Liver (tissue), 9 donors: ENCODE results near the gene MCF2L. TPM values are rescaled to one million over a fixed set of nuclear protein-coding genes. Genes with fewer than 3 reads are reported as not detected.

Experiments used
- DNase-seq: peaks from one replicate; pipeline ENCODE4 v3.0.0-alpha.2; 2017; ENCODE audit warnings: low spot score
- H3K27ac ChIP-seq, 2 donors: one replicate each; pipeline ENCODE4 v1.7.0; 2013; ENCODE audit warnings: inconsistent platforms in 2 of 2, low read length in 2 of 2, control low read depth in 1 of 2, low read depth in 1 of 2, mild to moderate bottlenecking in 1 of 2
- H3K27me3 ChIP-seq, 4 donors: one replicate each; pipeline versions ENCODE4 v1.6.1 to v1.7.0; 2013; ENCODE audit warnings: low read length in 3 of 4, inconsistent platforms in 1 of 4, mild to moderate bottlenecking in 1 of 4, moderate library complexity in 1 of 4; ENCODE audit not compliant: control insufficient read depth in 4 of 4, insufficient read depth in 4 of 4
- H3K36me3 ChIP-seq, 4 donors: one replicate each; pipeline versions ENCODE4 v1.6.1 to v1.7.0; 2013; ENCODE audit warnings: low read length in 3 of 4, mild to moderate bottlenecking in 3 of 4, low read depth in 1 of 4, moderate library complexity in 1 of 4; ENCODE audit not compliant: control insufficient read depth in 4 of 4, insufficient read depth in 3 of 4
- H3K4me1 ChIP-seq, 4 donors: one replicate each; pipeline versions ENCODE4 v1.6.1 to v1.7.0; 2013; ENCODE audit warnings: low read length in 3 of 4, mild to moderate bottlenecking in 3 of 4, moderate library complexity in 1 of 4; ENCODE audit not compliant: control insufficient read depth in 4 of 4, insufficient read depth in 4 of 4
- H3K4me3 ChIP-seq, 3 donors: one replicate each; pipeline versions ENCODE4 v1.6.1 to v1.7.0; 2013; ENCODE audit warnings: low read length in 3 of 3, control low read depth in 1 of 3, low read depth in 1 of 3, mild to moderate bottlenecking in 1 of 3
- H3K9ac ChIP-seq, 2 donors: one replicate each; pipeline ENCODE4 v1.7.0; 2013; ENCODE audit warnings: low read length in 2 of 2, mild to moderate bottlenecking in 2 of 2, moderate library complexity in 2 of 2, control low read depth in 1 of 2, low read depth in 1 of 2
- H3K9me3 ChIP-seq, 4 donors: one replicate each; pipeline versions ENCODE4 v1.6.1 to v1.7.0; 2013; ENCODE audit warnings: low read length in 3 of 4; ENCODE audit not compliant: control insufficient read depth in 4 of 4
- ATF3 ChIP-seq: IDR thresholded peaks from 2 replicates; pipeline ENCODE4 v1.6.1; 2016; ENCODE audit warnings: antibody characterized with exemption
- CTCF ChIP-seq: fragments of 150-350 bp; IDR thresholded peaks from 2 replicates; pipeline ENCODE4 v1.5.1; 2017; ENCODE audit warnings: improper control_type of control experiment, low read depth, low read length; ENCODE audit not compliant: missing input control
- EGR1 ChIP-seq, 2 donors: IDR thresholded peaks; 2 replicates each; pipeline ENCODE4 v1.6.1; 2016 to 2018; ENCODE audit warnings: antibody characterized with exemption in 2 of 2, low read depth in 2 of 2
- FOXA1 ChIP-seq: IDR thresholded peaks from 2 replicates; pipeline ENCODE4 v1.6.1; 2016; ENCODE audit warnings: antibody characterized with exemption
- GABPA ChIP-seq, 2 donors: IDR thresholded peaks in 1 of 2; conservative IDR thresholded peaks in 1 of 2; 2 replicates each; pipeline ENCODE4 v1.6.1; 2016; ENCODE audit warnings: antibody characterized with exemption in 2 of 2, mild to moderate bottlenecking in 1 of 2, moderate library complexity in 1 of 2
- HNF4A ChIP-seq, 2 donors: conservative IDR thresholded peaks; 2 replicates each; pipeline ENCODE4 v1.6.1; 2016; ENCODE audit warnings: antibody characterized with exemption in 2 of 2, mild to moderate bottlenecking in 2 of 2
- HNF4G ChIP-seq: IDR thresholded peaks from 2 replicates; pipeline ENCODE4 v1.6.1; 2016; ENCODE audit warnings: antibody characterized with exemption
- JUND ChIP-seq, 2 donors: IDR thresholded peaks; 2 replicates each; pipeline ENCODE4 v1.6.1; 2016; ENCODE audit warnings: antibody characterized with exemption in 2 of 2
- MAX ChIP-seq: IDR thresholded peaks from 2 replicates; pipeline ENCODE4 v1.6.1; 2016; ENCODE audit warnings: antibody characterized with exemption
- NR2F2 ChIP-seq: IDR thresholded peaks from 2 replicates; pipeline ENCODE4 v1.6.1; 2016; ENCODE audit warnings: antibody characterized with exemption
- RAD21 ChIP-seq, 2 donors: IDR thresholded peaks; 2 replicates each; pipeline ENCODE4 v1.6.1; 2016; ENCODE audit warnings: antibody characterized with exemption in 2 of 2, mild to moderate bottlenecking in 2 of 2
- REST ChIP-seq: IDR thresholded peaks from 2 replicates; pipeline ENCODE4 v1.6.1; 2016; ENCODE audit warnings: antibody characterized with exemption, mild to moderate bottlenecking
- RXRA ChIP-seq, 2 donors: IDR thresholded peaks; 2 replicates each; pipeline ENCODE4 v1.6.1; 2017 to 2018; ENCODE audit warnings: antibody characterized with exemption in 2 of 2, mild to moderate bottlenecking in 1 of 2
- SP1 ChIP-seq: IDR thresholded peaks from 2 replicates; pipeline ENCODE4 v1.6.1; 2018; ENCODE audit warnings: antibody characterized with exemption, mild to moderate bottlenecking
- TAF1 ChIP-seq: conservative IDR thresholded peaks from 2 replicates; pipeline ENCODE4 v1.6.1; 2016; ENCODE audit warnings: antibody characterized with exemption, mild to moderate bottlenecking
- YY1 ChIP-seq: IDR thresholded peaks from 2 replicates; pipeline ENCODE4 v1.6.1; 2016; ENCODE audit warnings: antibody characterized with exemption, mild to moderate bottlenecking
- WGBS: extraction: QIAGEN DNeasy Blood & Tissue Kit; methylation state at CpG from one replicate; pipeline ENCODE4 v1.1.7; 2013; 5-methylcytosine and 5-hydroxymethylcytosine counted together
- polyA plus RNA-seq, 2 donors: library from polyadenylated mRNA; stranded (reverse) in 1 of 2; unstranded in 1 of 2; fragments of 200-250 nt in 1 of 2; fragments of >200 nt in 1 of 2; fragmentation: Nextera tagmentation in 1 of 2; extraction: Ambion mirVana in 1 of 2; gene quantifications; one replicate each; pipeline versions ENCODE4 v1.2.1 to v1.2.3, GENCODE V29; 2013 to 2015
- total RNA-seq, 2 donors: library from RNA; depleted of rRNA; stranded (reverse); fragments of >200 nt; gene quantifications; one replicate each; pipeline ENCODE4 v1.2.3, GENCODE V29; 2014
- donor health status: healthy.
- donor health status: healthy.
- donor health status: healthy.
- donor health status: healthy.
- donor health status: healthy.

Gene MCF2L
- total and polyA plus RNA-seq, 4 donors: 2.9 to 12.8 (median 7.1) TPM

- no peaks in the 10 kb centered on the region for H3K27me3 ChIP-seq
- no peak overlapping the region for H3K9ac ChIP-seq
Observed at GRCh38 chr13:113126265-113127150, 157.5 kb downstream of the MCF2L start.

GRCh38 chr13:113129480-113129879, 160.5 kb downstream of the MCF2L start:
- whole genome bisulfite sequencing: 91% methylated on average over 27 of the region's 27 CpGs
- H3K27ac ChIP-seq: no peak overlapping the region
- no peak overlapping the region for H3K9ac ChIP-seq
- no peak overlapping the region for H3K4me3 ChIP-seq
- H3K4me1 ChIP-seq: peaks cover 0 to under 1% (median 0%) of the 10 kb centered on the region in 4 donors
- H3K9me3 ChIP-seq: no peaks in the 10 kb centered on the region
- no peak for DNase-seq
- no peaks in the 10 kb centered on the region for H3K27me3 ChIP-seq
- H3K36me3 ChIP-seq: peaks cover 0 to 21% (median 7%) of the 10 kb centered on the region in 4 donors
- TF ChIP-seq TAF1 (no peak), SP1 (no peak), EGR1 (IDR thresholded peaks at IDR 0.05; ENCODE audit: low read depth in 2 of 2) (no peak), REST (no peak), MAX (no peak), RAD21 (IDR thresholded peaks at IDR 0.05) (no peak), CTCF (no peak), GABPA (IDR thresholded peaks at IDR 0.05 in 1 of 2, conservative IDR thresholded peaks at IDR 0.05 in 1 of 2) (no peak), NR2F2 (no peak), YY1 (no peak), HNF4G (no peak), JUND (IDR thresholded peaks at IDR 0.05) (no peak), RXRA (IDR thresholded peaks at IDR 0.05) (no peak), ATF3 (no peak)

More at GRCh38 chr13:113126265-113127150, 157.5 kb downstream of the MCF2L start:
- no peak for DNase-seq
- Histone ChIP-seq H3K27ac (no peak overlapping the region), H3K36me3 (peaks cover 0 to 13% (median 2%) of the 10 kb centered on the region in 4 donors), H3K9me3 (no peaks in the 10 kb centered on the region), H3K4me1 (peaks cover 3 to 28% (median 18%) of the 10 kb centered on the region in 4 donors), H3K4me3 (no peak overlapping the region)
- no peak for TF ChIP-seq ATF3
- TF ChIP-seq EGR1 (IDR thresholded peaks at IDR 0.05; ENCODE audit: low read depth in 2 of 2): no peak
- TF ChIP-seq TAF1: no peak
- no peak for TF ChIP-seq FOXA1
- TF ChIP-seq HNF4A (conservative IDR thresholded peaks at IDR 0.05): no peak
- TF ChIP-seq YY1: no peak
- no peak for TF ChIP-seq MAX
- no peak for TF ChIP-seq HNF4G
- TF ChIP-seq CTCF: no peak
- no peak for TF ChIP-seq GABPA (IDR thresholded peaks at IDR 0.05 in 1 of 2, conservative IDR thresholded peaks at IDR 0.05 in 1 of 2)
- 91% methylated on average over 18 of the region's 18 CpGs for WGBS
